ENCODE results near the gene KCTD21.

DNA sequence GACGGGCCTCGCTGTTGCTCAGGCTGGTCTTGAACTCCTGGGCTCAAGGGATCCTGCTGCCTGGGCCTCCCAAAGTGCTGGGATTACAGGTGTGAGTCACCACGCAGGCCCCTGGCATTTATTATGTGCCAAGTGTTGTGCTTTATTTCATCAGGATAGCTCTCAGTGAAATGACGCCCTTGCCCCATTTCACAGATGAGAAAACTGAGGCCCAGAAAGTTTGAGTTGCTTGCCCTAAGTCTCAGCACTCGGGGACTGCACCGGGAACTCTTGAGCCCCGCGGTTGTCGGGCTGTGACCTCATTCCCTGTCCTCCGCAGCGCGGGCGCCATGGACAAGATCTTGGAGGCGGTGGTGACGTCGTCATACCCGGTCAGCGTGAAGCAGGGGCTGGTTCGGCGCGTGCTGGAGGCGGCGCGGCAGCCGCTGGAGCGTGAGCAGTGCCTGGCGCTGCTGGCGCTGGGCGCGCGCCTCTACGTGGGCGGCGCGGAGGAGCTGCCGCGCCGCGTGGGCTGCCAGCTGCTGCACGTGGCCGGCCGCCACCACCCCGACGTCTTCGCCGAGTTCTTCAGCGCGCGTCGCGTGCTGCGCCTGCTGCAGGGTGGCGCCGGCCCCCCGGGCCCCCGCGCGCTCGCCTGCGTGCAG is 7.6 kb upstream of the KCTD21 start:
- TF ChIP-seq, protein P1, sequence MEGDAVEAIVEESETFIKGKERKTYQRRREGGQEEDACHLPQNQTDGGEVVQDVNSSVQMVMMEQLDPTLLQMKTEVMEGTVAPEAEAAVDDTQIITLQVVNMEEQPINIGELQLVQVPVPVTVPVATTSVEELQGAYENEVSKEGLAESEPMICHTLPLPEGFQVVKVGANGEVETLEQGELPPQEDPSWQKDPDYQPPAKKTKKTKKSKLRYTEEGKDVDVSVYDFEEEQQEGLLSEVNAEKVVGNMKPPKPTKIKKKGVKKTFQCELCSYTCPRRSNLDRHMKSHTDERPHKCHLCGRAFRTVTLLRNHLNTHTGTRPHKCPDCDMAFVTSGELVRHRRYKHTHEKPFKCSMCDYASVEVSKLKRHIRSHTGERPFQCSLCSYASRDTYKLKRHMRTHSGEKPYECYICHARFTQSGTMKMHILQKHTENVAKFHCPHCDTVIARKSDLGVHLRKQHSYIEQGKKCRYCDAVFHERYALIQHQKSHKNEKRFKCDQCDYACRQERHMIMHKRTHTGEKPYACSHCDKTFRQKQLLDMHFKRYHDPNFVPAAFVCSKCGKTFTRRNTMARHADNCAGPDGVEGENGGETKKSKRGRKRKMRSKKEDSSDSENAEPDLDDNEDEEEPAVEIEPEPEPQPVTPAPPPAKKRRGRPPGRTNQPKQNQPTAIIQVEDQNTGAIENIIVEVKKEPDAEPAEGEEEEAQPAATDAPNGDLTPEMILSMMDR (conservative IDR thresholded peaks at IDR 0.05; ENCODE audit: low read length), result no peak
- TF ChIP-seq EZH2phosphoT487 (IDR thresholded peaks at IDR 0.05; ENCODE audit: borderline replicate concordance), result no peak

Measured in Loucy (cell line).